Ammon's horn (tissue), 1 donor: ENCODE data around the gene TNFAIP8.

ENCODE experiments used
- DNase-seq: peaks from one replicate; pipeline ENCODE4 v3.0.0-alpha.2; 2016; ENCODE audit warnings: low spot score

TNFAIP8 gene

GRCh38 chr5:119367502-119368237 is 11.9 kb downstream of the TNFAIP8 start:
- no peak for DNase-seq

- DNase-seq, result no peak
Measured at GRCh38 chr5:119368238-119368630, 12.4 kb downstream of the TNFAIP8 start.

- DNase-seq, result no peak
Measured at GRCh38 chr5:119370486-119370885, 14.7 kb downstream of the TNFAIP8 start.

GRCh38 chr5:119371146-119371545 is 15.3 kb downstream of the TNFAIP8 start:
- DNase-seq, result no peak

- DNase-seq, result no peak
Measured at GRCh38 chr5:119373449-119373858, 17.6 kb downstream of the TNFAIP8 start.

- no peak for DNase-seq
Measured at GRCh38 chr5:119374901-119375300, 19.1 kb downstream of the TNFAIP8 start.

- no peak for DNase-seq
Measured at GRCh38 chr5:119377066-119377465, 21.2 kb downstream of the TNFAIP8 start.

- DNase-seq, result no peak
Measured at GRCh38 chr5:119378075-119378700, 22.4 kb downstream of the TNFAIP8 start.

GRCh38 chr5:119379096-119379495 is 23.3 kb downstream of the TNFAIP8 start:
- DNase-seq, result no peak

GRCh38 chr5:119379942-119380547 is 24.2 kb downstream of the TNFAIP8 start:
- no peak for DNase-seq

GRCh38 chr5:119382169-119382568 is 26.4 kb downstream of the TNFAIP8 start:
- DNase-seq, result no peak

GRCh38 chr5:119383008-119383407 is 27.2 kb downstream of the TNFAIP8 start:
- no peak for DNase-seq

GRCh38 chr5:119385136-119385535 is 29.3 kb downstream of the TNFAIP8 start:
- DNase-seq, result no peak

GRCh38 chr5:119385536-119386128 is 29.8 kb downstream of the TNFAIP8 start:
- DNase-seq, result no peak

GRCh38 chr5:119386596-119387344 is 31.0 kb downstream of the TNFAIP8 start:
- no peak for DNase-seq

GRCh38 chr5:119387945-119388618 is 32.3 kb downstream of the TNFAIP8 start:
- no peak for DNase-seq

GRCh38 chr5:119388619-119389190 is 32.9 kb downstream of the TNFAIP8 start:
- DNase-seq, result no peak

GRCh38 chr5:119389288-119390030 is 33.6 kb downstream of the TNFAIP8 start:
- no peak for DNase-seq

GRCh38 chr5:119390404-119390803 is 34.6 kb downstream of the TNFAIP8 start:
- no peak for DNase-seq

GRCh38 chr5:119393201-119393691 is 37.4 kb downstream of the TNFAIP8 start:
- DNase-seq, result no peak
